SIG-M5 treated with dmso at 0.1 percent for 504 hours (cell line): ENCODE data around the gene FAM184A.

Source experiments
- DNase-seq: peaks from one replicate; lab custom pipeline; 2025; ENCODE audit not compliant: unreplicated experiment; lab: John Stamatoyannopoulos, UW

Gene FAM184A

GRCh38 chr6:119060255-119060907, 18.1 kb downstream of the FAM184A start:
- DNase-seq: no peak

DNA sequence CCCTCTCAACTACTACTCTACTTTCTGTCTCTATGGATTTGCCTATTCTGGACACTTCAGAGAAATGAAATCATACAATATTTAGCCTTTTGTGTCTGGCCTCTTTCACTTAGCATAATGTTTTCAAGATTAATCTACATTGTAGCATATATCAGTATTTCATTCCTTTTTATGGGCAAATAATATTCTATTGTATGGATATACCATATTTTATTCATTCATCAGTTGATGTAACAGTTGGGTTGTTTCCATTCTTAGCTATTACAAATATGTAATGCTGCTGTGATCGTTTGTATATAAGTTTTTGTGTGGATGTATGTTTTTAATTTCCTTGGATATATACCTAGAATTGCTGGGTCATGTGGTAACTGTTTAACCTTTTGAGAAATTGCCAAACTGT, 23.4 kb downstream of the FAM184A start:
- DNase-seq: no peak

DNA sequence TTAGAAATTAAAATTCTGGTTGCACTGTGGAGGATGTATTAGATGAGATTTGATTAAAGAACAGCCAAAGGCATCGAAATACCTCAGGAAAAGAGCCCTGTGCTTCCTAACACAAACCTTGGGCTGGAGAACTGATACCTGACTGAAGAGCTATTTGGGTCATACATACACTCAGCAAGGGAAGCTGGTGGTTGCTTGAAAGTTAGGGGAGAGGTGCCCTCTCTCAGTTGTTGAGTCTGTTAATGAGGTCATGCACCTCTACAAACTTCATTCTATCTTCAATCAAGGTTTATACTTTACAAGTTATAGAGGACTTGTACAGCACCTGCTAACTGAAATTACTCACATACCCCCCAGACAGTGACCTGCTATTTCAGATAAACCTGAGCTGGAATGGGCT, 25.5 kb downstream of the FAM184A start:
- DNase-seq: no peak

DNA sequence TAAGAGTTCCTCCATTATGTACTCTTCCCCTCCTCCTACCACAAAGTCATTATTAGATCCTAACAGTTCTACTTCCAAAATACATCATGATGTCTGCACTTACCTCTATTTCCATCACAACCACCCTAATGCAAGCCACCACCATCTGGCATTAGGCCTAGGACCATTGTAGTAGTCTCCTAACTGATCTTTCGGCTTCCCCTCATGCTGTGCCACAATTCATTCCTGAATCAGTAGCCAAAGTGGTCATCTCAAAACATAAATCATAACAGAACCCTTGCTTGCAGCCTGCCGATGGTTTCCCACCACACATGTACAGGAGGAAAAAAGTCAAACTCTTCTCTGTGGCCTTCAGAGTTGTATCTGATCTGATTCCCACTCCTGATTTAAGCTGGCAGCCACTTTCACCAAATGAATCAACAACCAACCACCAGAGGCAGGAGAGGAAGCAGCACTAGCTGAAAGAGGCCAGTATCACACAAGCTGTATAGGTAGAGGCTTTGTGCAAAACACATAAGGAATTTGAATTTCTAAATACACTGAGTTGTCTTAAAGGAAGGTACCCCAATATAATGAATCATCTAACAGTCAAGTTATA, 26.1 kb downstream of the FAM184A start:
- no peak for DNase-seq

DNA sequence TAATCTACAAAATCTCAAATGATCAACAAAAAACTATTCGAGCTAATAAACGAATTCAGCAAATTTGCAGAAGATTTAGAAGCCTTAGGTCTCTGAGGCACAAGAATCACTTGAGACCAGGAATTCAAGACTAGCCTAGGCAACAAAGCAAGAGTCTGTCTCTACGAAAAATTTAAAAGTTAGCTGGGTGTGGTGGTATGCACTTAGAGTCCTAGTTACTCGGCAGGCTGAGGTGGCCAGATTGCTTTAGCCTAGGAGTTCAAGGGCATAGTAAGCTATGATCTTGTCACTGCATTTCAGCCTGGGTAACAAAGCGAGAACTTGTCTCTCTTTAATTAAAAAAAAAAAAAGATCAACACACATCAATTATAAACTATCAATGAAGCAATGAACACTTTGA, 34.2 kb downstream of the FAM184A start:
- no peak for DNase-seq

DNA sequence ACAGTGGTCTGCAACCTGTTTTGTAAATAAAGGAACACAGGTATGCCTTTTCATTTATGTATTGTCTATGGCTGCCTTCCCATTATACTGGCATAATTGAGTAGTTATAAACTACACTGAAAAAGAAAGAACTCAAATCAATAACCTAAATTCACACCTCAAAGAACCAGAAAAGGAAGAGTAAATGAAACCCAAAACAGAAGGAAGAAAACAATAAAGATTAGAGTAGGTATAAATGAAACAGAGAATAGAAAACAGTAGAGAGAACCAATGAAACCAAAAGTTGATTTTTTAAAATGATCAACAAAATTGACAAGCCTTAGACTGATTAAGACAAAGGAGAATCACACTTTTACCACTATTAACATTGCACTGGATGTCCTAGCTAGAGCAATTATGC, 34.7 kb downstream of the FAM184A start:
- no peak for DNase-seq

DNA sequence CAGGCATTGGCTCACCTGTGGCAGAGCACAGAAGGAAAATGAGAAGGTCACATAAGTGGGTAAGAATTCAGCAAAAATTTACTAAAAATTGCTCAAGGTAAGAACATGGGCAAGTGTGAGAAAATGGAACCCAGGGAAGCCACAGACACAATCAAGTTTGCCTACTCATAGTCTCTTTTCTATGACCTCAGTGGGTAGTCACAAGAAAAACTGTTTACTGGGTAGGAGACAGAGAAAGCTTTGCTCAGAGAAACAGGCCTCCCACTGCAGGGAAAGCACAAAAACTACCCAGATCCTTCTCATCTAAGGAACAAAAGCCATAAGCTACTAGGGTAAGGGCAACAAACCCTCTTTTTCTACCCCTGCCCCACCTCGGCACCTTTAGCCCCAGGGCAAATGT, 35.2 kb downstream of the FAM184A start:
- DNase-seq: no peak

DNA sequence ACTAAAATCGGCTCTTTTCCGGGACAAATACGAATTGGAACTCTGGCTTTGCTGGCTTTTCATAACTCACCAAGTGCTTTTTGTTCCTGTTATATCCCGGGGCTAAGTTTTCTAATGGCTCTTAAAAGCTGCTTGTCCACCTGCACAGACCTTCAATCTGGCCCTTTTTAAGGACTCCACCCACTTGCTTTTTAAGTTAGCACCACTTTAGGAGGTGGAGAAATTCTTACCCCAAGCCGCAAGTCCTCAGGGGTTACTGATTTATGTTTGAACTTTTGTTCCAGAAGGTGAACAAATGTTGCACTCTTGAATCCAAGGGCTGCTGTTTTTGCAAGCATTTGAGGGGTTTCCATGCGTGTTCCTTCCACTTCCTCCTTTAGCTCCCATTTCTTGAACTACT, 37.8 kb downstream of the FAM184A start:
- DNase-seq: no peak

DNA sequence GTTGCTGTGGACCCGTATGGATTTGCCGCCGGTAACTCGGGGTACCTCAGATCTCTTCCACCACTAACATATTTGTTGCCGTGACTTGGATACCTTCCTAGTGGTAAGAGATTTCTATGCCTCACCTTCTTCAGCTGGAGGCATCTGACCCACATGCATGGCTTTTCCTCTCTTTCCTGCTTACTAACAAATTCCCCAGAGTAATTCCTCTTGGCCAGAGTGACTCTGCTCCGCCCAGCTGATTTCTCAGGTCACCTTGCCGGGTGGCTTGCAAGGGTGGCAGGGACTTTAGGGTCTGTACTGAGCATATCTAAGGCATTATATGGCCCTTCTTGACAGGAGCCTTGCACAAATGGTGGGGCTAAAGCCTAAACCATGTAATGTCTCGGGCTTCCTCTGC, 38.2 kb downstream of the FAM184A start:
- no peak for DNase-seq

- no peak for DNase-seq
Observed at GRCh38 chr6:119037941-119038623, 40.4 kb downstream of the FAM184A start.

- DNase-seq: no peak
Observed at GRCh38 chr6:119037264-119037663, 41.2 kb downstream of the FAM184A start.

- DNase-seq: no peak
Observed at GRCh38 chr6:119036081-119036480, 42.4 kb downstream of the FAM184A start.

GRCh38 chr6:119035459-119035858, 43.0 kb downstream of the FAM184A start:
- DNase-seq: no peak

GRCh38 chr6:119034827-119035458, 43.5 kb downstream of the FAM184A start:
- DNase-seq: no peak

DNA sequence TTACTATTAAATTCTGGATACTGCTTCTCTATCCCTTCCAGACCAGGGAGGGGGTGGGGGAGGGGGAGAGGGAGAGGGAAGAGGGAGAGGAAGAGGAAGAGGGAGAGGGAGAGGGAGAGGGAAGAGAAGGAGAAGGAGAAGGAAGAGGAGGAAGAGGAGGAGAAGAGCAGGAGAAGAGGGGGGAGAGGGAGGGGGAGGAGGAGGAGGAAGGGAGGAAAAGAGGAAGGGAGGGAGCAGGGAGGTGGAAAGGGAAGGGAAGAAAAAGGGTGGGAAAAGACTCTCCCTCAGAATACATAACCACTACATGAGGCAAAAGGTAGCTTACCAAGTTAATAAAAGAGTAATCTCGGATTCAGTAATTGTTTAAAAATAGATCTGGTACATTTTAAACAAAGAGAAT, 46.0 kb downstream of the FAM184A start:
- DNase-seq: no peak

GRCh38 chr6:119030759-119031158, 47.7 kb downstream of the FAM184A start:
- DNase-seq: no peak

GRCh38 chr6:119028091-119028490, 50.4 kb downstream of the FAM184A start:
- no peak for DNase-seq

DNA sequence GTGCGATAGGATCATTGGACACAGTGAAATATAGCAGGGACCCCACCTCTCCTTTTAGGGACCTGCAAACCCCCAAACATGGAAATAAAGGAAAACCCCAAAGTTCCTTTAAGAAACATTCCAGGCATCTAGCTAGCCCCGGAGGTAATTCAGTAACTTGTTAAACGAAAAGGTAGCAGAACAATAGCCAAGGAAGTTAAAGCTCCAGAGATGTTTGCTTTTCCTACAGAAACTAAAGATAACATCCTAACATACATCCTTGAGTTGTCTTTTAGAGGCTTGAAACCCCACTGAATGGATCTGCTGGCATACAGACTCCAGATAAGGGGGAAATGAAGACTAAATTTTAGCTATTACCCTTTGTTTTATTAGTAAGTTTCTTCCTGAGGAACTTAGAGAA, 51.0 kb downstream of the FAM184A start:
- no peak for DNase-seq

DNA sequence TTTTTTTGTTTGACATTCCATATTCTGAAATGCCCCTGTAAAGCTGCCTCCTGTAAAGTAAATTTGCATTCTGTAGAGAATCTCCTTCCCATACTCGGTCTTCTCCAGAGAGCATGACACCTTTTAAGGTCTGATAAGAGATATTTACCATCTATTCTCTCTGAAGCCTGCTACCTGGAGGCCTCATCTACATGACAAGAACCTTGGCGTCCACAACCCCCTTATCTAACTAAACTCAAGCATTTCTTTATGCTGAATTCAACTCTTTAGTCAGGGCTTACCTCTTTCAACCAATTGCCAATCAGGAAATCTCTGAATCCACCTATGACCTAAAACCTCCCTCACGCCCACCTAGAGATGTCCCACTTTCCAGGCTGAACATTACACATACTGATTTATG, 51.6 kb downstream of the FAM184A start:
- DNase-seq: no peak

DNA sequence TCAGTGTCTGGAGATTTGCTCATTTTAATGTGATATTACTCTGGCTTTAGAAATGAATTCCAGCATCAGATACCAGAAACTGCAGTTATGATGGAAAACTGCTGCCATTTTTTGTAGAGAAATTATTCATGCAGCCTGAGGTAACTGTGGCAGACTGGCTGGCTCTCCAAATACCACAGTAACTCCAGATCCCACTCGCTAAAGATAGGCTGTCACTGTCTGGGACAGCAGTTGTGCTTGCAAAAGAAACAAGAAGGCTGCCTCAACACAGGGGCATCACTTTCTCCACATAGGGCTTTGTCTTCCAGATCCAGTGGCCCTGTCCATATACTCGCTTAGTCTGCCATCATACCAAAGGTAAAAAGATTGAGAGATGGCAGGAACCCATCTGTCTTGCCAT, 52.7 kb downstream of the FAM184A start:
- DNase-seq: no peak

GRCh38 chr6:119024111-119024510, 54.4 kb downstream of the FAM184A start:
- no peak for DNase-seq

DNA sequence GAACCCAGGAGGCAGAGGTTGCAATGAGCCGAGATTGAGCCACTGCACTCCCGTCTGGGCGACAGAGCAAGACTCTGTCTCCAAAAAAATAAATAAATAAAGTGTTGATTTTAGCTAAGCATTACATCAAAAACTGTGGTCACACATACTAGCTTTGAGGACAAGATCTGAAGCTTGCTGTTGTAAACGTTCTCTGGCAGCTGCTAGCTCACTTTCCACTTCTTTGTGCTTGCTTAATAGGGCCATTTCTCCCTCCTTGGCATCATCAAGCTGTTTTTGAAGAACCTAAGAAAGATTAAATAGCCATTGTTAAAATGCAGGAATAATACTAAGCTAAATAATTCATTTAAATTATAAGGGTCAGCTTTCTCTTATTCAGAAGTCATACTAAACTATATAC, 55.7 kb downstream of the FAM184A start:
- no peak for DNase-seq
